ENCODE measurements around the gene FCRL3.
"Not testable (repeated sequence)": the region's sequence is repeated elsewhere in the genome, so short reads cannot be mapped to it uniquely, and the experiment has no call there.

Gene FCRL3
- 20.6 to 23.3 reads per million in 2 donors for total RNA-seq

DNA sequence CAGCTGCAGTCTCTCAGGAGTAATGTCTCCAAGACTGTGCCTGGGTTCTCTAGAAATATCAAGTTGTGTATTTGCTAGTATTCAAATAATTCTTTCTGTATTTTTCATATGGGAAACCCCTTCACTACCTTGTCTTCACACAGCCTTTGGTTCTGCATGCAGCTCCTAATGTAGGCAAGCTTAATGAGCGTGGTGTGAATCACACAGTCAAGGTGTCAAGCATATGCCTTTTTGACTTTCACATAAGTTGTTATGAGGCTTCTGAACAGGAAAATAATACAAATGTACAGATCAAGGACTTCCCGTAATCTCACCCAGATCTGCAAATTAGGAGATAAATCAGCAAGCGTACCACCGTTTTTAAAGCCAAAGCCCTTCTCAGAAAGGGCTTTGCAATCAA, at the start of gene FCRL3:
Gene FCRL3, minus strand, starts transcription at position 38 of the 400 bp plus-strand sequence. CDS start 280 bp downstream, outside the sequence.
- DNase-seq = no peak

- no peak for DNase-seq
Measured at GRCh38 chr1:157748262-157748817, 47.8 kb upstream of the FCRL3 start.

DNA sequence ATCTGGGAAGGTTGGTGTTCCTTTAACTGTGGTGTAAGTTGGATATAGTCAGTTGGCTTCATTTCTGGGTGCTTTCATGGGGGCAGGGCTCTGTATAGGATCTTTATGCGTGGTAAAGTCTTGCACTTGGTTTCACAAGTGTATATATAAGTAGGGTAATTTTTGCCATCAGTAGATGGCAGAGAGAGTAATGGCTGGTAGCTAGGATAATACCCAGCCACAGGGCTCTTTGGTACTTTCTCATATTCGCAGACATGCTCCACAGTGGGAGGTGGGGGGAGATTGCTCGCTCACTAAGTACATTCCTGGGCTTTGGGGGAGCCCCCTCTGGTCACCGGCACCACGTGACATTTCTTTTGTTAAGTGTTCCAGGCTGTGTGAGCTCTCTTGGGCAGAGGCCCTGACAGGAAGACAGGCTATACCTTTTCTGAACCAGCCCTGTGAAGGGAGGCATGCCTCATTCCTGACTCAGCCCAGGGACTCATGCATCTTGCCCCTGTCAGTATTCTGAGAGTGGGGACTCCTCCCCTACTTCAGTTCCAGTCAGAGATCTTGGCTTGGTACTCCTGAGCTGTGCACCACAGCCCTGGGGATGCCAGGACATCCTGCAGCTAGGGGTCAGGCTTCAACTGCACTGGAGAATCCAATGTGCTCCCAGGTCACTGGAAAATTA, 38.8 kb upstream of the FCRL3 start:
- no peak for DNase-seq

DNA sequence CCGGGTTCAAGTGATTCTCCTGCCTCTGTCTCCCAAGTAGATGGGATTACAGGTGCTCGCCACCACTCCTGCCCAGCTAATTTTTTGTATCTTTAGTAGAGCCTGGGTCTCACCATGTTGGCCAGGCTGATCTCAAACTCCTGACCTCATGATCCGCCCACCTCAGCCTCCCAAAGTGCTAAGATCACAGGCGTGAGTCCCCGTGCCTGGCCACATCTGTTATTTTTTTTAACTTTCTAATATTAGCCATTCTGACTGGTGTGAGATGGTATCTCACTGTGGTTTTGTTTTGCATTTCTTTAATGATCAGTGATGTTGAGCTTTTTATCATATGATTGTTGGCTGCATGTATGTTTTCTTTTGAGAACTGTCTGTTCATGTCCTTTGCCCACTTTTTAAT, 35.4 kb upstream of the FCRL3 start:
- DNase-seq = not testable (repeated sequence)

DNA sequence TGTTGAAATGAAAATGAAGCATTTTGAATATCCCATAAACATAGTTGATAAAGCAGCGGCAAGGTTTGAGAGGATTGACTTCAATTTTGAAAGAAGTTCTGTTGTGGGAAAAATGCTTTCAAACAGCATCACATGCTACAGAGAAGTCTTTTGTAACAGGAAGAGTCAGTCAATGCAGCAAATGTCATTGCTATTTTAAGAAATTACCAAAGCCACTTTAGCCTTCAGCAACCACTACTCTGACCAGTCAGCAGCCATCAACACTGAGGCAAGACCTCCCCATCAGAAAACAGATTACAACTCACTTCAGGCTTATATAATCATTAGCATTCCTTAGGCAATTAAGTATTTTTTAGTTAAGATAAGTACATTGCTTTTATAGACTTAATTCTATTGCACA, 33.8 kb upstream of the FCRL3 start:
- DNase-seq = no peak

GRCh38 chr1:157732755-157733154, 32.2 kb upstream of the FCRL3 start:
- no peak for DNase-seq

- no peak for DNase-seq
Measured at GRCh38 chr1:157725221-157725577, 24.6 kb upstream of the FCRL3 start.

GRCh38 chr1:157724537-157725220, 24.1 kb upstream of the FCRL3 start:
- no peak for DNase-seq

DNA sequence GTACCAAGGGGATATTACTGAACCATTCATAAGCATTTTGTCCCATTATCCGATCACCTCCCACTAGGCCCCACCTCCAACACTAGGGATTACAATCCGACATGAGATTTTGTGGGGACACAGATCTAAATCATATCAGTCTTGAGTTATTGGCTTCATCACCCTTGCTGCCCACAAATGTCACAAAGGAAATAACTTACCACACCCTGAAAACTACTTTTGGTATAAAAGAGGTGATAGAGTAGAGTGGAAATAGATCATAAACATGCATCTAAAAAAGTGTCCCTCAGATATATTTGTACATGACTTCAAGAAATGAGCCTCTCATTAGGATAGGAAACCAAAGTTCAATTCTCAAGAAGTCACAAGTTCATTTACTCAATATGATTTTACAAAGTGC, 22.6 kb upstream of the FCRL3 start:
- DNase-seq = no peak

GRCh38 chr1:157721985-157722384, 21.4 kb upstream of the FCRL3 start:
- no peak for DNase-seq

GRCh38 chr1:157715736-157716135, 15.2 kb upstream of the FCRL3 start:
- DNase-seq = no peak

DNA sequence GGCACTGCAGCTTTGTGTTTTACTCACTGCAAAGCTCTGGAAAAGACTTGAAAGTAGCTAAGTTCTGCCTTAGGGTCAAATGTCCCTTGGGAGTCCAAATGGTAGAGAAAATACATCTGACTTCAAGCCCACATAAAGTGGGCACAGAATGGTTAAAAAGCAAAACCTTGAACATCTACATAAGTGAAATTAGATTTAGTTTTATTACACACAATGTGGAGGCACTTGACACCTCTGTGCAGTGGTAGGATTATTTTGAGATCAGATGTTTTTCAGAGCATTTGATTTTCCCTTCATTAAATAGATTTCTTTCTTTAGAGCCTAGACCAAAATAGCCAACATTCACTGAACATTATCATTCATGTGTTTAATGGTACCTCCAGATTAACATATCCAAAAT, 11.2 kb upstream of the FCRL3 start:
- DNase-seq = no peak

DNA sequence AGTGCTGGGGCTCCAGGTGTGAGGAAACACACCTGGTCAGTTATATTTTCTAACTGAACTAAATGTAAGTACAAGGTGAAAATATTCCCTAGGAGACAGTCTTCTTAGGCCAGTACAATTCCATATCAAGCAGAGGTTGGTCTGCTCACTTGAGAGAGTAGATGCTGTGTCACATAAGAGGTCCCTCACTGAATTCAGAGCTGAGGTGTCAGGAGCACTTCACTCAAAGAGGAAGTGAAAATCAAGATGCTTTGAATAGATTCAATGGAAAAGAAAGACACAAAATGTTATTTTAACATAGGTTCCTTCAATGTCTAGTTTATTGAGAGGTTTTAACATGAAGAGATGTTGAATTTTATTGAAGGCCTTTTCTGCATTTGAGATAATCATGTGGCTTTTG, 4.3 kb upstream of the FCRL3 start:
- DNase-seq = no peak

DNA sequence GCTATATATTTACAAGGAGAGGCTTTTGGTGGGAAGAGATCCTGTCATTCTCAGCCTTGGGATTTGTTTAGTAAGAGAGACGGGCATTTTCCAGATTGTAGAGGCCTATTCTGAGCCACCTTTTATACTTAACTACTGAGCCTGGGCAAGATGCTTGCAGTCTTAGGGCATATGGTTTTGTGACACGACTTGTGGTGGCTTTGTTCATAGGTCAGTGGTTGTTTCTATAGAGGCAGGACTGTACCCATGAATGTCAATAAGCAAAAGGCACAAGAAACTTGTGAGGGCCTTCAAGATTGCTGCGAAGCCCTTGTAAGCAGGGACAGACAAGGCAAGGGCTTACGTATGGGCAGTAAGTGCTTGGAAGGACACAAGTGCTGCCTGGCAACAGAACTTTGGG, 3.4 kb upstream of the FCRL3 start:
- DNase-seq = no peak

- no peak for DNase-seq
Measured at GRCh38 chr1:157702308-157702825, 1.8 kb upstream of the FCRL3 start.

DNA sequence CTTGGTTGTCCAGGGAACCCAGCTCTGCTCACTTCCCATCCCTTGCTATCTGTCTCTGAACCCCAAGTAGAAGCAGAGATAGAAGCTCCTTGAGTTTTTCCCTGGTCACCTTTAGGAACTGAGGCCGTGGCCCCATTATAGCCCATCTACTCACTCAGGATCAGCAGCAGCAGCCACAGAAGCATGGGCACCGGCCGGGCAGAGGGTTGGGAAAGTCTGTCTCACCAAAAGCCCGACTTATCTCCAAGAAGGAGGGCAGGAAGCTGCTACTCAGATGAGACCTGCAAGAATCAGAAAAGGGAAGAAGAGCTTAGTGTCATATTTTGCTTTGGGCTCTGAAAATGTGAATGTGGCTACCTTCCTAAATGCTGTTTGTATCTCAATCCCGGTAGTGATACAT, 264 bp downstream of the FCRL3 start:
- DNase-seq = no peak

DNA sequence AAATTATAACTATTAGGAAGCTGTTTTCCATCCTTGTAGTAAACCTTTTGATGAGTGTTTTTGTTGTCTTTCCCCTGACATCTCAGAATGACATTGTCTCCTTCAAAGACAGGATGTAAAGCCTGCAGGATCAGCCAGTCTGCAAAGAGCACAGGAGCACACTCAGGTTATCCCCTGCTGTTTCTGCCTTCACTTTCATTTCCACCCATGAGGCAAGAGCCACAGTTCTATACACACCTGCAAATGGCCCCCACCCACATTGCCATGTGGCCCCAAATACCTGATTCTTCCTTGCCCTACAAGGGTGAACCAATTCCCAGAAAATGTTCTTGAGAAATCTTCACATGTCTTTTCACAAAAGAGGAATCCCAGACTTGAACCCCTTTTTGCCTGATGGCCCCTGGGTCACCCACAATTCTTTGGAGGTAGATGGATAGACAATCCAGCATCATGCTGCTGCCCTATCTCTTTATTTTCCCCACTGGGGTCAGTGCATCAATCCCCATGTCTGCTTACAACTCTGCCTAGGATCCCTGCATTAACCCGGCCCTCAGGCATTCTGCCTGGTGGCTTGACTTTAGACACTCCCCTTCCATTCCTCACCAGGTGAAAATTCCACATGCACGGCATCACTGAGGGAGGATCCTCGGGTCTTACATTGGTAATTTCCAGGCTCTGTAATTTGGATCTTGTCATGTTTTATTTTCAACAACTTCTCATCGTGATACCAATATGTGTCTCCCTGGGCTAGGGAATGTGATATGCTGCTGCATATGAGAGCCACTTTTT, 2.6 kb downstream of the FCRL3 start:
- DNase-seq = no peak

- DNase-seq = no peak
Measured at GRCh38 chr1:157696966-157697628, 3.5 kb downstream of the FCRL3 start.

DNA sequence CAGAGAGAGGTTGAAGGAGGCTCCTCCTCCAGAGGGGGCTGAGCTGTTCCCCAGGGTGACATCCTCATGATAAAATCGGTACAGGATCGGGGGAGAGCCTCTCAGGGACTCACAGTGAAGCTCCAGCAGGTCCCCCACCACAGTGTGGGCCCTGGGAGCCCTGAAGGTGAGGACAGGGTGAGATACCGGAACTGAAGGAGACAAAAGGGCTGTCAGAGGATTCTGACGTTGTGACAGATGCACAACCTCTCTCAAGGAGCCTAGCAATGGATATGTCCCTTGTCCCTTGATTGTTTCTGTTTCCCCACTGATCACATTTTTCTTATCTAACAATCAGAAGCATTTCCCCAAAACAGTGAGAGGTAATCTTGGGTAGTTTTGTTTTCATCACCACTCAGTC, 5.2 kb downstream of the FCRL3 start:
- no peak for DNase-seq

DNA sequence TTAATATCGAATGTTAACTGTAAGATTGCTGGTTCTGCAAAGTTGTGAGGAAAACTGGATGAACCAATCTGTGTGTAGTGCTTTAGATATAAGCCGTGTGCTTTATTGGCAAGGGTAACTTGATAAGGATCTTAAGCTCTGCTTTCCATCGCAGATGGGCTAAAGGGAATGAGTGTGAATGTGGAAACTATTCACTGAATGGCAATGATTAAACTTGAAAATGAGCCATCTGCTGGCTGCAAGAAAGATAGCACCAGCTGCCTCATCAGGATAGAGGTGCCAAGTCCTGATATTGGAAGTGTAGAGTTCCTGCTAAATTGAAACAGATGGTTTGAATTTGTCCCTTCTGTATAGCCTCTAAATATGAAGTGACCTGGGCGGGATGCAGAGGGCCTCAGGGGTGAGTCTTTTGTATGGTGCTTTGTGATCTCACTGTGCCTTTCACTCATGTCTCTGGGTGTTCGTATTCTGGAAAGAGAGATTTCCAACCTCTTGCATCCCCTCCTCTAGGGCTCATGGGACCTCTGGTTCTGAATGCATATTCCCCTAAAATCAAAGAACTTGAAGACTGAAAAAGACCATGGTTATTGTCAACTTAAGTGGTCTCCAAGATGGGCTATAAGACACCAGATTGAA, 9.2 kb downstream of the FCRL3 start:
- DNase-seq = no peak

DNA sequence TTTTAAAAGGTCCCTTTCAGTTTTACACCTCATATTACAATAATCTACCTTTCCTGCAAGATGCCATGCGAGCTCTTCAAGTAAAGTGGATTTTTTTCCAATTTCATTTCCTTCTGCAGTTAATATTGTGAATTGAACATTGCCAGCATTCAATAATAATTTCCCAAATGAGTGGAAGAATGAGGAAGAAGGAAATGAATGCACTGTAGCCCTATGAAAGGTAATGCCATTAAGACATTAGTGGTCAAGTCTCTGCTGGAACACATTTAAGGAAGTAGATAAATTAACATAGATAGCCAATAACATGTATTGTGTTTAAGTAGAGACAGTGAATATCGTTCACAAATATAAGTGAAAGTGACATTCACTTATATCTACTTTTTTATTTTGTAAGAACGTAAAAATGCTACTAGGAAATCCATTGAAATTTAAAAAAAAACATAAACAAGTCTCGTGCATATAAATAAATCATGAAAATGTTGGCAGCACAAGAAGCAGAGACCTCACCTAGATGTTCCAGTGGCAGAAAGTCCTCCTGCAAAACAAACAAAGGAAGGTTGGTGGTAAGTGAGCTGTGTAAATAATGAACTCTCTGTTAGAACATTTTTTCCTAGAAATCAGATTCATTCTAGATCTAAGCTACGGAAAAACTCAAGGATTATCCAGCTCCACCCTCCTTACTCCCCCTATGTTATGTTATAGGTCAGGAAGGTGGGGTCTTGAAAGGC, 17.7 kb downstream of the FCRL3 start:
- DNase-seq = no peak

DNA sequence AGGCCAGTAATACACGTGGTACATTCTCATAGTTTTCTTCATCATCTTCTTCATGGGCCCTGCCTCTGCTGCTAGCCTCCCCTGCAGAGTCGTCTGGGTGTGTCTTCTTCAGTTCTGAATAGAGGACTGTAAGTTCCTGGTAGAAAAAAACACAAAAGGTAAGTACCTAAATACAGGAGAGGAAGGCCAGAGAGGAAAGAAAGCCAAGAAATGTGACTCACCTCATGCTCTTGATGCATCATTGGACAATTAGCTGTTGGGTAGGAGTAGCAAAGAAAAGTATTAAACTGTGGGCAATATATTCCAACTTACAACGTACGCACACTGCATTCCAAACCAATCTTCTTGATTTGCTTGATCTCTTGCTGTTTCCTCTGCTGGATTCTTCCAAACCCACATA, 21.8 kb downstream of the FCRL3 start:
- no peak for DNase-seq

All from activated gamma-delta T cell (primary cell).